ENCODE measurements around the gene PFKL.

PFKL gene

GRCh38 chr21:44295163-44295573 lies 4.7 kb upstream of the PFKL start:
- DNase-seq, result no peak

- DNase-seq, result no peak
Measured at GRCh38 chr21:44295646-44296045, 4.2 kb upstream of the PFKL start.

- DNase-seq, result no peak
Measured at GRCh38 chr21:44296103-44296519, 3.7 kb upstream of the PFKL start.

GRCh38 chr21:44296916-44297315 lies 2.9 kb upstream of the PFKL start:
- DNase-seq, result no peak

DNA sequence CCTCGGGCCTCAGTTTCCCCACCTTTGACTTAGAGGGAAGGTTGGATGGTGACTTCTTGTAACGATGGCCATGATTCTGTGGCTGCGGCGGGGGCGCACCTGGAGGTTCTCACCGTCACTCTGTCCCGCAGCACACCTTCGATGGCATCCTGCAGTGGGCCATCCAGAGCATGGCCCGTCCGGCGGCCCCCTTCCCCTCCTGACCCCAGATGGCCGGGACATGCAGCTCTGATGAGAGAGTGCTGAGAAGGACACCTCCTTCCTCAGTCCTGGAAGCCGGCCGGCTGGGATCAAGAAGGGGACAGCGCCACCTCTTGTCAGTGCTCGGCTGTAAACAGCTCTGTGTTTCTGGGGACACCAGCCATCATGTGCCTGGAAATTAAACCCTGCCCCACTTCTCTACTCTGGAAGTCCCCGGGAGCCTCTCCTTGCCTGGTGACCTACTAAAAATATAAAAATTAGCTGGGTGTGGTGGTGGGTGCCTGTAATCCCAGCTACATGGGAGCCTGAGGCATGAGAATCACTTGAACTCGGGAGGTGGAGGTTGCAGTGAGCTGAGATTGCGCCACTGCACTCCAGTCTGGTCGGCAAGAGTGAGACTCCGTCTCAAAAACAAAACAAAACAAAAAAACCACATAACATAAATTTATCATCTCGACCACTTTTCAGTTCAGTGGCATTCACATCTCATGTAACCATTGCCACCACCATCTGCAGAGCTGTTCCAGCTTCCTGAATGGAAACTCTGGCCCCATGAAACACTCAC lies 2.1 kb upstream of the PFKL start:
- peak; percentile 79 to 84 for DNase-seq

- no peak for DNase-seq
Measured at GRCh38 chr21:44298301-44298700, 1.6 kb upstream of the PFKL start.

DNA sequence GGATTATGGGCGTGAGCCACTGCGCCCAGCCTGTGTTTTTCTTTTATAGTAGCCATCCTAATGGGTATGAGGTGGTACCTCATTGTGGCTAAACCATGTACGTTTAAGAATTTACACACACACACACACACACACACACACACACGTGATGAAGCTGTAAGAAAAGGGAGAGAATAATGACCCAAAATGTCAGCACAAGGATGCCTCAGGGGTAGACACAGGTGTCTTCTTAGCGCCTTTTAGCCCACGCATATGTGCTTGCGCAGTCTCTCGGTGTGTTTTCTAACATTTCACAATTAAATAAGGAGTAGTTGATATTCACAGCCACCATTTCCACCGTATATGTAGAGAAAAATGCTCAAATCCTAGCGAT lies 782 bp upstream of the PFKL start:
- no peak for DNase-seq

DNA sequence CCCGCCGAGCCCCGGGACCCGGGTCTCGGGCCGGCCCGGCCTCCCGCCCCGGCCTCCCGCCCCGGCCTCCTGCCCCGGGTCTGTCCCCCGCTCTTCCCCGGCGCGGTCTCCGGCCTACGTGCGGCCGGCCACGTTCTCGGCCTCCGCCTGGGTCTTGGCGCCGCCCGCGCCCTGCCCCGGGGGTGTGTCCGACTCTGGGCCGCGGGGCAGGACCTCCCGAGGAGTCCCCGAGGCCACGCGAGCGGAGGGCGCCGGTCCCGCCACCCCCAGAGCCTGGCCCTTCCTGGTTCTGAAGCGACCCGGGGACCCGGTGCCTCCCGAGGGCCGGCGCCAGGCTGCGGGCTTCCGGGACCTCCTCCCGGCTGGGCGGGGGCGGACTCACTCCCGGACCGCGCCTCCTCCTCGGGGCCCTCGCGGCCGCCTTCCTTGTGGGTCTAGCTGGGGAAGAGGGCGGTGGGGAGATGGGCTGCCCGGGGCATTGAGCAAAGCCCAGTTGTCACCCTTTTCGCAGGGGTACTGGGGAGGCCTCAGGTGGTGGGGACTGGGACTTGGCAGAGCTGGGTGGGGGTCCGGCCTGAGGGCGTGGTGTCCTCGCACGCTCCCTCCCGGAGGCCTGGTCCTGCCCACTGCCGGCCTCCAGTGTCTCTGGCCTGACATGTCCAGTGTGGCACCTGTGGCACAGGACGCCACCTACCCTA lies 558 bp downstream of the PFKL start:
- DNase-seq, result peak; percentile 8 to 39

GRCh38 chr21:44301141-44301540 lies 1.3 kb downstream of the PFKL start:
- no peak for DNase-seq

DNA sequence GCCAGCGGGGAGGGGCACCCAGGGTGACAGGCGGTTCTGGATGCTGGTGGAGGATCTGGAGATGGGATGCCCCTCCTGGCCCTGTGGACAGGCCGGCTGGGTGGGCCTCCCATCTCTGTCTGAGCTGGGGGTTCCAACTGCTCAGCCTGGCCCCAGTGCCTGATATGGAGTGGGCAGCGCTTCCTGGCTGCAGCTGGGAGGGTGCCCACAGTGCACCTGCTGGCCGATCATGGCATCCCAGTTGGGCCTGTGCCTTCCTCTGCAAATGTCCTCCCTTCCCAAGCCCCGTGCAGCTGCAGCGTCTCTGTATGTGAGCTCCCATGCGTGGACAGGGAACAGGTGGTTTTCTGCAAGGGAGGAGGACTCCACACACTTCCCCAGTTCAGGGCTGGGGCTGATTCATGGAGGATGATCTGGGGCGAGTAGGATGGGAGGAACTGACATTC lies 2.1 kb downstream of the PFKL start:
- no peak for DNase-seq

GRCh38 chr21:44302573-44303401 lies 2.9 kb downstream of the PFKL start:
- peak in 1 of 2 donors; percentile 8 for DNase-seq

DNA sequence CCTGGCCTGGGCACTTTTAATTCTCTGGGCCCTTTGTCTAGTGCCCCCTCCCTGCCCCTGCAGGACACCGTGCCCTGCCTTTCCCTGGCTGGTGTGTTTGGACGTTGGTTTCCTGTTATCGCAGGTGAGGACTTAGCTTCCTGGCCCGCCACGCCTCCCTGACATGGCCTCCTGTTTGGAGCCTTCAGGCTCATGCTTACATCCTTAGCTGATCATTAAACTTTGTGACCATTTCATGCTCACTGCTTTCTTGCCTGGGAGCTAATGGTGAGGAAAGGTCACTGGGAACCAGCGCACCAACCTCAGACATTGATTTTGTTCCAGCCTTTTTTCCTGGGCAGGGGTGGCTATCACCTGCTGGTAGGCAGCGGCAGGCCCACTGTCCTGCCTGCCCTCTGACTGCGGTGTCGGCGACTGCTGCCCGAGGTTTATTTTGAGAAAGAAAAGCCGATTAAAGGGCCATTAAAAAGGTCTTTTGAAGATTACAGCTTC lies 3.7 kb downstream of the PFKL start:
- no peak for DNase-seq

DNA sequence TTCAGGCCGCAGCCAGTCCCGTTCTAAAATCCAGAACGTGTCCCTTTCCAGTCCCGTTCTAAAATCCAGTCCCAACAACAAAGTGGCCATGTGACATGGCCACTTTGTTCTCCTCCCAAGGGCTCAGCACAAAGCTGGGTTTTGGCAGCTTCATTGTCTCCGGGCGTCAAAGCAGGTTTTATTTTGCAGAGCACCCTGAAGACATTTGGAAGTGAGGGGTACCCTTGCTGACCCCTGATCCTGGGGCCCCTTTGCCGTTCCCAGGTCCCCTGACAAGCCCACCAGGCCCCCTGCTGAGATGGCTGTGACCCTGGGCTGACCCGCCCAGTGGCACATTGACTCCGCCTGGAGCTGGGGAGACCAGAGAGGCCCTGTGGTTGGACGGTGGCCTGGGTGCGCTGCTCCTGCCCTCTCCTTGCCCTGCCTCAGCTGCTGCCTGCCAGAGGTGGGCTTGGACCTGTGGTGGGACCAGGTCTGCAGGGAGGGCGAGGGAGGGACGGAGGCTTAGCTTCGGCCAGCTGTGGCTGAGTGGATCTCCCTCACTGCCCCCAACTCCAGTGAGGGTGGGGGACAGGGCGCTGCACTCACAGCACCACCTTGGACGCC lies 4.3 kb downstream of the PFKL start:
- DNase-seq, result peak; percentile 6 to 28

- DNase-seq, result peak; percentile 62 to 73
Measured at GRCh38 chr21:44304877-44305293, 5.0 kb downstream of the PFKL start.

DNA sequence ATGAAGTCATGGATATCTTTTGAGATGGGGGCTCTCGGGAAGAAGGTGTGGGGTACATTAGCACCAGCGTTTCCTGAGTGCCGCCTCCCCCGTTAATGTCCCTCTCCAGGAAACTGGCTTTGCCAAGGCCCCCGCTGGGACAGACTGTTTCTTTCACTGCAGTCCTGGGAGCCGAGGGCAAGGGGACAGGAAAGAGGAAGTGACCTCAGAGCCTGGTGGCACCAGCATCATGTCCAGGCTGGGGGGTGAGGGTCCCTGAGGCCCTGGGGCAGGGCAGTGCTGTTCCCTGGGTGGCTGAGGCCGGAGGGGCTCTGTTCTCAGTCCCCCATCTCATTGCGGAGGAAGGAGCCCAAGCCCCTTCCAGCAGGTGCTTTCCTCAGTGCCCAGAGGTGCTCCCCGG lies 5.8 kb downstream of the PFKL start:
- DNase-seq, result no peak

DNA sequence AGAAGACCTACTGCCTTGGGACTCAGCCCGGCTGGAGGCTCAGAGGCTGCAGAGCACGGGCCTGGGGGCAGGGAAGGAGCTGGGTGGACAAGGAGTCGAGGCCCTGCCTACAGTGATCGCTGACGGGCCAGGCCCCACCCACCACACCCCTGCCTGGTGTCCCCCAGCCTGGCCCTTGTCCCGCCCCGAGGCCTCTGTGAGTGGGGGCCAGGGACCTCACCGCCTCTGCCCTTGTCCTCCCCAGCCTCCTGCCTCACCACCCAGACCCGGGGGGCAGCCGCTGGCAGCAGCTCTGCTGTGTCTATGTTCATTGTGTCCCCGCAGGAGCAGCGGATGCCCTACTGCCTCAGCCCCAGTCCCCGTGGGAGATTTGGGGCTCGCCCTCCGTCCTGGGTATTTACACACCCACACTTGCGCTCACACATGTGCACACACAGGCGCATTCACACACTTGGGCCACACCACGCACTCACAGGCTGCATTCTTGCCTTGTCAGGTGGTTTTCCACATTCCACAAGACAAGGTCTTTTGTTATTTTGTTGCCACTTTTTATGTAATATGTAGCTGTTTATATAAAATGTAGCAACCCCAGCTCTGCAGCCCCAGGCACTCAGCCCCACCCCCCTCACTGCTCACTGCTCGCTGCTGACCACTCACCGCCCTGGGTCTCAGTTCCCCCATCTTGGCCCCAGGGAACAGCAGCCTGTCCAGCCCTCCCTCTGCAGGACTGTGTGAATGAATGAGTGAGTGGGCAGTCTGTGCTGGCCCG lies 7.3 kb downstream of the PFKL start:
- DNase-seq, result no peak

- DNase-seq, result no peak
Measured at GRCh38 chr21:44310628-44311507, 11.0 kb downstream of the PFKL start.

- DNase-seq, result no peak
Measured at GRCh38 chr21:44312089-44312488, 12.2 kb downstream of the PFKL start.

- DNase-seq, result no peak
Measured at GRCh38 chr21:44312716-44313115, 12.9 kb downstream of the PFKL start.

DNA sequence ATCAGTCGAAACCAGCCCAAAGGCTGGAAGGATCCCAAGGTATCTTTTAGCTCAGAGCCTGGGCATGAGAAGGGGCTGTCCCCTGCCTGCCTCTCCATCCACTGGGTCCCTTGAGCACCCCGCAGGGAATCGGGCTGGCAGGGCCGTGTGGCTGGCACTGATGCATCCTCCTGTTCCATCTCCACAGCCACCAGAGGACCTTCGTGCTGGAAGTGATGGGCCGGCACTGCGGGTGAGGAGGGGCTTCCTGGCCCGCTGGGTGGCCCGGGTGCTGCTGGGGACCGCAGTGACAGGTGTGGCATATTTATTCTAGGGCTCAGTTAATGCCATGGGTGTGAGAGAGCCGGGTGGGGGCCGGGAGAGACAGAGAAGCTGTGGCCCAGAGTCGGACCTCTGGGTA lies 13.6 kb downstream of the PFKL start:
- no peak for DNase-seq

DNA sequence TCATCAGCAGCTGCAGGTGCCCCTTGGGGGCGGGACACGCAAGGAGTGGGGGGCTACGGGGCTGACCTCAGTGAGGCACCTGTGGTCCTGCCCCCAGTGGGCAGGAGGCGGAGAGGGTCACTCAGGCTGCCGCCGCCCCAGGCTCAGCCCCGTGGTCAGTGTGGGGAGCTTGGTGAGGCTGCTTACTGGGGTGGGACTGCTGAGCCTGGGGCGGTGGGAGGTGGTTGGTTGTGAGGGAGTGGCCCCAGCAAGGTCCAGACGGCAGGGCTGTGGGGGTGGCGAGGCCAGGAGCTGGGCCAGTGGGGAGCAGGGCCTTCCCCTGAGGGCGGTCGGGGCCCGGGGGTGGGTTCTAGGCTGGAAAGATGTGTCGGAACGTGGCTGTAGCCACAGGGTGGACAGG lies 14.3 kb downstream of the PFKL start:
- no peak for DNase-seq
